HG03558 (cell line): Measurements from ENCODE around the gene KRT71.

Experiments
- ATAC-seq: cut with Tn5 transposase; IDR thresholded peaks from one replicate; pipeline ENCODE4 v1.9.1; 2021; ENCODE audit warnings: moderate number of reproducible peaks; ENCODE audit not compliant: unreplicated experiment; ENCODE audit errors: extremely low read depth

Gene KRT71

DNA sequence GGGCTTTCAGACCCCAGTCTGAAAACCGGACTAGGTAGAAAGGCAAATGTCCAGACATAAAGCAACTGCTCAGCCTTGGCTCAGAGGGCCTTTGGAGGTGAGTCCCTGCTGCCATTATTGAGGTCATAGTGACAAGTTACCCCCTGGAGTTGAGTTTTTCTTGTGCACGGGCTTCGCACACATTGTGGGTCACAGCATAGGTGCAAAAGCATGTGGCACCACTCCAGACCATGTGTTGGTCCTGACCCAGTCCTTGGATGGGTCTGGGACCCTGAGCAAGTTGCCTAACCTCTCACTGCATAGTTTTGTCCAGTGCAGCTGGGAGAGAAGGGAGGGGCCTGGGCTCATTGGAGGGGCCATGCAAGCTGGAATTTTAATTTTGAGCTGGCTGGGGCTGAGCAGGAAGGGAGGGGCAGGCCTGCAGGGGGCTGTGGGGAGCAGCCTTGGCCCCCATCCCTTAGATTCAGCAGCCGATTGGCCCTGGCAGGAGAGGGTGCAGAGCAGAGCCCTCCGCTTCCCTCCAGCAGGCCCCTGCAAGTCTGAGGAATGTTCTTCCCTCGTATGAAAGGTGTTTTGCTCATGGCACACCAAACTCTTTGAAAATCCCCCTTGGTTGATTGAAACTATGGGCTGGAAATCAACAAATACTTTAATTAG is 28.6 kb downstream of the KRT71 start:
- no peak for ATAC-seq

- no peak for ATAC-seq
Measured at GRCh38 chr12:52523824-52524223, 29.1 kb downstream of the KRT71 start.

GRCh38 chr12:52522346-52523011 is 30.5 kb downstream of the KRT71 start:
- no peak for ATAC-seq

DNA sequence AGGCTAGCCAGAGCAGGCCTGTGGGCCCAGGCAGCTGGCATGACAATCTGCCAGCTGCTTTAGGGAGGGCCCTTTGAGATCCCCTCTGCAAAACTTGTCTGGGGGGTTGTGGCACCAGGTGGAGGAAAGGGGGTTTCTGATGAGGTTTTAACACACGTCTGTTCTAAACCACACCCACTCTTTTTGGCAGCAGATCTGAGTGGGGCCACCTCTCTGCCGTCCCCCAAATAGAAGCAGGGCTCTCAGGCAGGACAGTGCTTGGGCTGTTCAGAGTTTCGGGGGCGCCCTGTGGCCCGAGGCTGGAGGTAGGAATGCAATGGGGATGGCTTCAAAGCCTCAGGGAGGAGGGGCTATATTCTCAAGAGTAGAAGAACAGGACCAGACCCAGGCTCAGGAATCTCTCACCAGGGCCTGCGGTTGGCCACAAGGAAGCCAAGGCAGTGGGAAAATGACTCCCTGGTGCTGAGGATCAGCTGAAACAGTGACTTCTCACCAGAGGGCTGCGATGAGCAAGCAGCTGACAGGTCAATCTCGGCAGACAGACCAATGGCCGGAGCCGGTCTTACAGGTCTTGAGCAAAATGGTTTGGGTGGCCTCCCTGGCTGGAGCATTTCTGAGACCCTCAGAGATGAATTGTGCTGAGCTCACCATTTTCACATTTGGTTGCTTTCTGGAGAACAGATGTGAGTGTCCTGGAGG is 31.2 kb downstream of the KRT71 start:
- no peak for ATAC-seq

DNA sequence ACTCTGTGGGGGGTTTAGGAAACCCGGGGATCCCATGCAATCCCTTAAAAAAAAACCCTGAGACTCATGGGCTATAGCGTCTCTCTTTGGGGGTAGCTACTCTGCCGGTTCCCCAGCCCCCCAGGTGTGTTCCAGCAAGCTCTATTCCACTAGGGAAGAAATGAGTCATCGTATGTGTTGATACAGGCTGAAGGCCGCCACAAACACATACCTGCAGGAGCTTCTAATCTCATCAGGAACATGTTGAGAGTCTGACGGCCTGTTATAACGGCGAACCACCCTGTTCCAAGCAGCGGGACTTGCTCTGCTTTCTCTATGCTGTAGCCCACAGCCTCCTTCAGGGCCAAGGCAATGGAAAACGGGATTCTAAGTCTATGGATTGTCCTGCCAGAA is 31.8 kb downstream of the KRT71 start:
- ATAC-seq, result no peak

- no peak for ATAC-seq
Measured at GRCh38 chr12:52519826-52520662, 32.9 kb downstream of the KRT71 start, which contains the start of gene KRT5. Gene KRT5, minus strand, starts transcription at chr12:52520394. Its CDS starts 98 bp downstream, at chr12:52520296.

DNA sequence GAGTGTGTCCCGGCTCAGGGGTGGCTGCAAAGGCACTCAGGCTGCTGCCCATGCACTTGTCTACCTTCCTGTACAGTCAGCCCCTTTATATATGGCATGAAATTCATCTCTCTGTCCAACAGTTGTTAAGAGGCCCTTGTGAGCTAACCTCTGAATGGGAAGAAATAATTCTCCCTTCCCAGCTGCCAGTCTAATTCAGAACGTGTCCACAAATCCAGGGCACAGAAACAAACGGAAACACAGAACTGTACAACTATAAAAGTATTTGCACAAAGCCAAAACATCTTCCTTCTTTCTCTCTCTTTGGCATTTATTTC is 33.6 kb downstream of the KRT71 start:
- no peak for ATAC-seq

- no peak for ATAC-seq
Measured at GRCh38 chr12:52518574-52519386, 34.2 kb downstream of the KRT71 start.

DNA sequence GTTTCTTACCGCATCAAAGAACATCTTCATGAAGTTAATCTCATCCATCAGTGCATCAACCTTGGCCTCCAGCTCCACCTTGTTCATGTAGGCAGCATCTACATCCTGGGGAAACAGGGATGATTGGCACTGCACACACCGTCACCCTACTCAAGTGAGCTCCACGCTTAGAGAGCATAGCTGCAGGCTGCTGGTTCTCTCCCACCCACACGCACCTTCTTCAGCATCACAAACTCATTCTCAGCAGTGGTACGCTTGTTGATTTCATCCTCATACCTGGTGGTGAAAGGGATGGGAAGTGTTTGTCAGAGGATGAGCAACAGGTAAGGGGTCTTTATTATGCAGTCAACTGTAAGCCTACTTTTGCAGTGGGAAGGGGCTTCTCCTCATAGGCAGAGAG is 35.1 kb downstream of the KRT71 start:
- no peak for ATAC-seq

DNA sequence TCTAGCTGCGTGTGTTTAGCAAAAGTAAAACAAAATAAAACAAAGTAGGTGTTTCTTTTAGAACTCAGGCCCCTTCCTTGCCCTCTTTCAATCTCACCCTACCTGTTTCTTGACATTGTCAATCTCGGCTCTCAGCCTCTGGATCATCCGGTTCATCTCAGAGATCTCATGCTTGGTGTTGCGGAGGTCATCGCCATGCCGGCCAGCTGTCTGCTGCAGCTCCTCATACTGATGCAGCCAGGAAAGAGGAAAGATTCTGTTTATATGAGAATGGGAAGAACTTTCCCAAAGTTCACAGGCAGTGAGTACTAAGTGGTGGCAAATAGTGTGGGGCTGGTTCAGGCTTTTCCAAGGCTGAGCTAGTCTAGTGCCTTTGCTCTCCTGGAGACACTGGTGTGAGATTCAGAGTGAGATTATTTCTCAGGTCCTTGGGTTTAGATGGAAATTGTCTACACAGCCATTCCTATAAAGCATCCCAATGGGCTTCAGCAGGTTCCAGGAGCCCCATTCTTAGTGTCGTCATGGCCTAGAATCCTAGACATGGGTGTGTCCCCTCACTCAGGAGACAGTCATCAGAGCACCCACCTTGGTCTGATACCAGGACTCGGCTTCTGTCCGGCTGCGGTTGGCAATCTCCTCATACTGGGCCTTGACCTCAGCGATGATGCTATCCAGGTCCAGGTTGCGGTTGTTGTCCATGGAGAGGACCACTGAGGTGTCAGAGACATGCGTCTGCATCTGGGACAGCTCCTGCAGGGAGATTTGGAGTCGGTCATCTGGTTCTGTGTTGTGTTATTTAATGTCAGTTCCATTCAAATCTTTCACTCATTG is 35.7 kb downstream of the KRT71 start:
- no peak for ATAC-seq

- no peak for ATAC-seq
Measured at GRCh38 chr12:52515927-52516831, 36.8 kb downstream of the KRT71 start.

GRCh38 chr12:52515319-52515646 is 37.7 kb downstream of the KRT71 start:
- ATAC-seq, result no peak

DNA sequence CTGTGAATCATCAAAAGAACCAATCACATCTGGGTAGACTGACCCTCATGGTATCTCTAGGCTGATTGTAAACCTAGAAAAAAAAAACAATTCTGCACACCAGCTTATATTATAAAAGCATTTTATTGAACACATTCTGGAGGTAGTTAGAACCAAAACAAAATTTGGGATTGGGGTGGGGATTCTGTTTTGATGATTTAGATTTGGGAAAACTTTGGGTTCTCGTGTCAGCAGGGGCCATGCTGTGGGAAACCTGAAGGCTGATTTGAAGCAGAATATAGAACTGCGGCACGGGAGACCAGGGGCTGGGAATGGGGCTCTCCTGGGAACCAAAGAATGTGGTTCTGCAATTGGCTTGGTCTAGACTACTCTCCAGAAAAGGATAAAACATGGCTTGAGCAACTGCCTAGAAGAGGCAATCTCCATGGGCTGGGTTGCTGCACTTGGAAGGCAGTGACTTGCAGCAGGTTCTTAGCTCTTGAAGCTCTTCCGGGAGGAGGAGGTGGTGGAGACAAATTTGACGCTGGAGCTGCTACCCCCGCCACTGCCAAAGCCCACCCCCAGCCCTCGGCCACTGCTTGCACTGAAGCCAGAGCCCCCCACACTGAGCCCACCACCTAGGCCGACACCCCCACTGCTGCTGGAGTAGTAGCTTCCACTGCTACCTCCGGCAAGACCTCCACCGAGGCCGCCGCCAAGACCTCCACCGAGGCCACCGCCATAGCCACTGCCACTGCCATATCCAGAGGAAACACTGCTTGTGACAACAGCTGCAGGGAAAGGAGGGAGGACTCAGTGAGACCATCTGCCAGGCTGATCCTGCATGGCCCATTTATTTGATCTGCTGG is 38.2 kb downstream of the KRT71 start:
- ATAC-seq, result no peak

DNA sequence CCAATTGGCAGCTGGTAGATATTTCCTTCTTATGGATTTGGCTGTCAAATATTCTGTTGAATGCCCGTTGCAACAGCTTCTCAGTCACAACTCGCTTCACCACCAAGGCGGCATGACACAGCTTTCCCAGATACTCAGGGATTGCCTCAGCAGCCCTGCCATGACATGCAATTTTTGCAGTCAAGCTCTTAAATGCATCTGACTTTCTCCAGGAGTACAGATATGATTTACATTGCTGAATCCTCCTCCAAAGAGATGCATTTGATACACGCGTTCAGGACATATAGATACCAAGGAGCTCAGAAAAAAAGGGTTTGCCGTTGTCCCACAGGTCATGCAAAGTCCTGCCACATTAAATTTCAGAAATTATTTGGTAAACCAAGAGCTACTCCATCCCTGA is 39.2 kb downstream of the KRT71 start:
- no peak for ATAC-seq

DNA sequence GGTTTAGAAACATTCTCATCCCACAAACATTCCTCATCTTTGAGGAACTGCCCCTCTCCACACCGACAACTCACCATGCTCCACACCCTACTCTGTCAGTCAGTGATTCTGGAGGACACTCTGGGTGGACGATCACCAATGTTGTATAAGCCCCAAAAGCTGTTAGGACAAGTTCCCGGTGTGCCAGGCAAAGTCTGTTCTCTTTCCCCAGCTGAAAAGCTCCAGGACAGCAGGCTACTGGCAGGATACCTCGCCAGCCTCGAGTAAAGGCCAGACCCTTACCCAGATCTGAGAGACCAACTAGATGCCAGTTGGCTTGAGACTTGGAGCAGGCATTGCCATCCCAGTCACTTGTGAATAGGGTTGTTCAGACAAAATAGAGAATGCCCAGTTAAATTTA is 44.7 kb downstream of the KRT71 start:
- ATAC-seq, result no peak

DNA sequence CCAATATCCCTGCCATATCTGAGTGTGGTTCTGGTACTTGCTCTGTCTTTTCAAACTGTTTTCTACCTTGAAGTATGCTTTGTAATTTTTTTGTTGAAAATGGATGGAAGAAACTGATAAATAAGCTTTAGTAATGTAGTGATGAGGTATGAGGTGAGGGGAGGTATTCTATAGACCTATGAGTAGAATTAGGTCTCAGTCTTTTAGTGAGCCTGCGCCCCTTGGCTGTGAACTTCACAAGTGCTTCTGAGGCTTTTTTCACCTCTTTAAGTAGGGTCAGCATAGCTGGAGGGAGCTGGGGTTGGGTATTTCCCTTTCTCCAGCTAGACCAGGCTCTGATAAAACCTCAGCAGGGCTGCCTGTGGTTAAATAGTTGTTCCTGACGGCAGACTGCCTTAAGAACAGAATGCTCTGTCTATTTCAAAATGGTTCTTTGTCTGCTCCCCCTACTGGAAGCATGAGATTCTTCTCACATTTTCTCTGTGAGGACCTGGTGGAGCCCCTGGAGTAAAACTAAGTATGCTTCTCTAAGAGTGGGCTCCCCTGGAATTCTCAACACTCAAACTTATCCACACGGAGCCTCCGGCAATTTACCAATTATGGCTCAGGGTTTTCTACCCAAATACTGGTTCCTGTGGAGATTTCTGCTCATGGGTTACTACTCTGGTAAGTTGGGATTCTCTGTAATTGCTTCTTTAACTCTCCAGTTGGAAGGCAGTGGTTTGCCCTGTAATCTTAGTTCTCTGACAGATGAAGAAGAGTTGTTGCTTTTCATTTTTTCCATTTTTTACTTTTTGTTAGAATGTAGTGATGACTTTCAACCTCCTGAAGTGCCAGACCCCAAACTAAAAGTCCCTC is 45.9 kb downstream of the KRT71 start:
- no peak for ATAC-seq
